Fibroblast of the conjunctiva (primary cell): ENCODE measurements around the gene TUBGCP5.

ENCODE experiments used
- DNase-seq: peaks from one replicate; pipeline ENCODE4 v3.0.0-alpha.2; 2010; ENCODE audit warnings: low read depth

TUBGCP5 gene

GRCh38 chr15:22952796-22953579 lies 86.4 kb downstream of the TUBGCP5 start:
- DNase-seq, result no peak

DNA sequence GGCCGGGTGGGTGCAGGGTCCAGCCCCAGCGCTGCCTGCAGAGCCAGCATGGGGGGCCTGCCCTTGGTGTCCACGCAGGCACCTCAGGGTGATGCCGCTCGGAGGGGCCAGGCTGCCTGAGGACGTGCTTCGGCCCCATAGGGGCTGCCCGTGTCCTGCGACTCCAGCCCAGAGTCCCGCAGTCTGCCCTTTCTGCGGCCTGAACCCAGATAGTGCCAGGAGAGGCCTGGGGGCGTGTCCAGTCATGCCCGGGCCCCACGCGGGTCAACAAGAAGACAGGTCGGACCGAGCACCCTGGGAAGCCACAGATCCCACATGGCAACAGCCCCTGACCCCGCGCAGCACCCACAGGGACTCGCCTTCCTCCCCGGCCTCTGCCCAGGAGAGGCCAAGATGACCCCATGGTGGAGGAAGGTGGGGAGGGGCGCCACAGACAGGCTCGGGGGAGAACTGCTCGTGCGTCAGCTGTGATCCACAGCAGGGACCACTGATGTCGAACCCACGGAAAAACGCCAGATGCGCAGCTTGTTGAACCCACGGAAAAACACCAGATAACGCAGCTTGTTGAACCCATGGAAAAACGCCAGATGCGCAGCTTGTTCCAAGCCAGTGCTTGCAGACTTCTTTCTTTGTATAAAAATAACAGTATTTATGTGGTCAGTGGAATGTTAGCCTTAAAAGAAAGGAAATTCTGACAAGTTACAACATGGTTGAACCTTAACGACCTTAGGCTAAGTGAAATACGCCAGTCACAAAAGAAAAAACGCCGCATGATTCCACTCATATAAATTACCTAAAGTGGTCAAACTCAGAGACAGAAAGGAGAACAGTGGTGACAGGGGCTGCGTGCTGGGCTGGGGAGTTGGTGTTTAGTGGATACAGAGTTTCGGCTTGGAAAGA lies 87.7 kb downstream of the TUBGCP5 start:
- DNase-seq, result no peak

GRCh38 chr15:22951031-22951380 lies 88.4 kb downstream of the TUBGCP5 start:
- DNase-seq, result no peak

DNA sequence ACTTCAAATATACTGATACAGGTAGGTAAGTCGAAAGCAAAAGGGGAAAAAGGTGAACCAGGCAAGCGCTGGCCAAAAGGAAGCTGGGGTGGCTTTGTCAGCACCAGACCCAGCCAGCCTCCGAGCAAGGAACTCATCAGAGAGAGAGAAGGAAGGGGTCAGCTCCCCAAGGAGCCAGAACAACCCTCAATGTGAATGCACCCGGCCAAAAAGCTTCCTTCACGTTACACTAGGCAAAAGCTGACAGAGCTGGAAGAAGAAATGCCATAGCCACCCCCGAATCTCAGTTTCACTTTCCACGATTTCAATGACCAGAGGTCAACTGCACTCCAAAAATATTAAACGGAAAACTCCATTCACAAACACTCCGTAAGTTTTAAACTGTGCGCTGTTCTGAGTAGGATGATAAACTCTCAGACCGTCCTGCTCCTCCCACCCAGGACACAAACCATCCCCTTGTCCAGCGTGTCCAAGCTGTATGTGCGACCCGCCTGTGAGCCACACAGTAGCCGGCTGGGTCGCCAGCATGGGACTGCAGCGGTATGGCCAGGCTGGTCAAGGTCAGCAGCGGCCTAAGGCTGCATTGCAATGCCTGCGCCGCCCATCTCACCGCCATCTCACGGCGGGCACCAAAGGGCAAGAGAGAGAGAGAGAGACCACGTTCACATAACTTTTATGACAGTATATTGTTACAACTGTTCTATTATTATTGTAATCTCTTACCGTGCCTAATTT lies 88.9 kb downstream of the TUBGCP5 start:
- DNase-seq, result no peak
